ENCODE results near the gene FHAD1. TPM values are rescaled to one million over a fixed set of nuclear protein-coding genes. Genes with fewer than 3 reads are reported as not detected.

FHAD1 gene
- polyA plus RNA-seq, 3 donors, result 0.67 to 0.69 TPM; not detected in 1

DNA sequence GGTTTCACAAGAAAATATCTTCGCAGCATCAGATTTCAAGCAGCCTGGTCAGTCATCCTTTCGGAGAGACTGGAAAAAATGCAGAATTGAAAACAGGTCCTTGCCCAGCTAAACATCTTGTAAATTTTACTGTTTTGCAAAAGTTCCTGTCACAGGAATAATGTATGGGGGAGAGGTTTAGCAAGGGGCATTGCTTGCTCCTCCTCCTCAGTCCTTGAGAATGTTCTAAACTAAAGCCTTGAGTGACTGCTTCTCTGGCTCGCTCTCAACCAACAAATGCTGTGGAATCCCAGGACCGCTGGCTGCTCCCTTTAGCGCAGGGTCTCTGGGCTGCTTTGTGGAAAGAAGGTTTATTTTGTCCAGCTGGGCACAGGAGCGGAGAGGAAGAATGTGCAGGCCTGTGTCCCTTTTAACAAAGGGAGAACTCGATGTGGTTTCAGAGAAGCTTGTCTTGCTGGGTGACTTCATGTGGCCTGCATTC is 33.6 kb upstream of the FHAD1 start:
- H3K4me3 Mint-ChIP-seq, result peak overlapping the region in 1 of 2 donors; percentile 0
- H3K27me3 ChIP-seq (ENCODE audit: control insufficient read depth in 2 of 2, insufficient read depth in 2 of 2, low read length in 2 of 2), result no peaks in the 10 kb centered on the region
- H3K36me3 Mint-ChIP-seq, result no peaks in the 10 kb centered on the region
- peaks cover 26 to 51% of the 10 kb centered on the region in 2 donors for H3K4me1 ChIP-seq (ENCODE audit: control insufficient read depth in 1 of 2, insufficient read depth in 2 of 2, low read length in 2 of 2)
- H2AFZ ChIP-seq (ENCODE audit: insufficient read depth, low read depth, low read length, poor library complexity, severe bottlenecking), result peak overlapping the region; percentile 42
- H3K27me3 Mint-ChIP-seq (ENCODE audit: low read depth in 3 of 3), result peaks cover 0 to 3% (median 2%) of the 10 kb centered on the region in 3 donors
- H3K9me3 Mint-ChIP-seq, result peaks cover 0 to 2% (median 0%) of the 10 kb centered on the region in 7 donors
- H3K9me3 ChIP-seq (replicated peaks in 1 of 2; ENCODE audit: control insufficient read depth in 1 of 2, insufficient read depth in 1 of 2, low read length in 2 of 2), result no peaks in the 10 kb centered on the region
- peak overlapping the region; percentile 35 to 51 for H3K27ac ChIP-seq (ENCODE audit: low read depth in 1 of 2, low read length in 2 of 2)
- intact Hi-C loops (cut with micrococcal nuclease), result no loop called here
- no peak overlapping the region for H3K4me3 ChIP-seq (replicated peaks in 1 of 3; ENCODE audit: low read depth in 2 of 3, low read length in 3 of 3)
- H3K27ac Mint-ChIP-seq, result peak overlapping the region in 3 of 7 donors; percentile 66 to 68 (median 67)
- no peaks in the 10 kb centered on the region for H4K20me1 ChIP-seq (ENCODE audit: insufficient read depth, low read length)
- WGBS (ENCODE audit: insufficient coverage), result 36% methylated on average over 7 of the region's 7 CpGs
- H3K9ac ChIP-seq (ENCODE audit: insufficient read depth, low read length, poor library complexity, severe bottlenecking), result no peak overlapping the region
- peaks cover 44% of the 10 kb centered on the region for H3K4me1 Mint-ChIP-seq
- no peak overlapping the region for H3K4me2 ChIP-seq (replicated peaks; ENCODE audit: extremely low read depth, low read length, poor library complexity, severe bottlenecking)
- no peaks in the 10 kb centered on the region for H3K36me3 ChIP-seq (replicated peaks in 1 of 2; ENCODE audit: control insufficient read depth in 1 of 2, insufficient read depth in 2 of 2, low read length in 2 of 2)
- no peaks in the 10 kb centered on the region for H3K79me2 ChIP-seq (ENCODE audit: insufficient read depth, low read length)
- DNase-seq, result peak in 2 of 3 donors; percentile 9 to 55
- TF ChIP-seq, protein P1, sequence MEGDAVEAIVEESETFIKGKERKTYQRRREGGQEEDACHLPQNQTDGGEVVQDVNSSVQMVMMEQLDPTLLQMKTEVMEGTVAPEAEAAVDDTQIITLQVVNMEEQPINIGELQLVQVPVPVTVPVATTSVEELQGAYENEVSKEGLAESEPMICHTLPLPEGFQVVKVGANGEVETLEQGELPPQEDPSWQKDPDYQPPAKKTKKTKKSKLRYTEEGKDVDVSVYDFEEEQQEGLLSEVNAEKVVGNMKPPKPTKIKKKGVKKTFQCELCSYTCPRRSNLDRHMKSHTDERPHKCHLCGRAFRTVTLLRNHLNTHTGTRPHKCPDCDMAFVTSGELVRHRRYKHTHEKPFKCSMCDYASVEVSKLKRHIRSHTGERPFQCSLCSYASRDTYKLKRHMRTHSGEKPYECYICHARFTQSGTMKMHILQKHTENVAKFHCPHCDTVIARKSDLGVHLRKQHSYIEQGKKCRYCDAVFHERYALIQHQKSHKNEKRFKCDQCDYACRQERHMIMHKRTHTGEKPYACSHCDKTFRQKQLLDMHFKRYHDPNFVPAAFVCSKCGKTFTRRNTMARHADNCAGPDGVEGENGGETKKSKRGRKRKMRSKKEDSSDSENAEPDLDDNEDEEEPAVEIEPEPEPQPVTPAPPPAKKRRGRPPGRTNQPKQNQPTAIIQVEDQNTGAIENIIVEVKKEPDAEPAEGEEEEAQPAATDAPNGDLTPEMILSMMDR (IDR thresholded peaks at IDR 0.05), result no peak

- Mint-ChIP-seq H3K9me3 (peaks cover 0 to 2% (median 0%) of the 10 kb centered on the region in 7 donors), H3K27me3 (ENCODE audit: low read depth in 3 of 3) (peaks cover 0 to 3% (median 2%) of the 10 kb centered on the region in 3 donors), H3K4me1 (peaks cover 49% of the 10 kb centered on the region), H3K36me3 (no peaks in the 10 kb centered on the region), H3K27ac (peak overlapping the region in 2 of 7 donors; percentile 40 to 50), H3K4me3 (no peak overlapping the region)
- 96% methylated on average over 12 of the region's 19 CpGs for WGBS (ENCODE audit: insufficient coverage)
- Histone ChIP-seq H3K27me3 (ENCODE audit: control insufficient read depth in 2 of 2, insufficient read depth in 2 of 2, low read length in 2 of 2) (no peaks in the 10 kb centered on the region), H3K4me3 (replicated peaks in 1 of 3; ENCODE audit: low read depth in 2 of 3, low read length in 3 of 3) (no peak overlapping the region), H3K36me3 (replicated peaks in 1 of 2; ENCODE audit: control insufficient read depth in 1 of 2, insufficient read depth in 2 of 2, low read length in 2 of 2) (peaks cover 0 to 2% of the 10 kb centered on the region in 2 donors), H3K9me3 (replicated peaks in 1 of 2; ENCODE audit: control insufficient read depth in 1 of 2, insufficient read depth in 1 of 2, low read length in 2 of 2) (no peaks in the 10 kb centered on the region), H3K27ac (ENCODE audit: low read depth in 1 of 2, low read length in 2 of 2) (peak overlapping the region in 1 of 2 donors; percentile 51), H2AFZ (ENCODE audit: insufficient read depth, low read depth, low read length, poor library complexity, severe bottlenecking) (no peak overlapping the region), H3K79me2 (ENCODE audit: insufficient read depth, low read length) (no peaks in the 10 kb centered on the region), H3K9ac (ENCODE audit: insufficient read depth, low read length, poor library complexity, severe bottlenecking) (no peak overlapping the region), H3K4me1 (ENCODE audit: control insufficient read depth in 1 of 2, insufficient read depth in 2 of 2, low read length in 2 of 2) (peaks cover 26 to 51% of the 10 kb centered on the region in 2 donors), H4K20me1 (ENCODE audit: insufficient read depth, low read length) (no peaks in the 10 kb centered on the region), H3K4me2 (replicated peaks; ENCODE audit: extremely low read depth, low read length, poor library complexity, severe bottlenecking) (no peak overlapping the region)
- intact Hi-C loops (cut with micrococcal nuclease), result no loop called here
- DNase-seq, result no peak
- TF ChIP-seq, protein P1 (IDR thresholded peaks at IDR 0.05), result no peak
Measured at GRCh38 chr1:15214527-15214926, 32.5 kb upstream of the FHAD1 start.
